ENCODE measurements around the gene SERINC5. TPM values are rescaled to one million over a fixed set of nuclear protein-coding genes. Genes with fewer than 3 reads are reported as not detected.
A peak's percentile ranks its signal among the peaks of the same experiment; 100 is the strongest.

Gene SERINC5
- total and polyA plus RNA-seq, 12 donors: 14.4 to 258 (median 88.0) TPM

GRCh38 chr5:80070338-80071056 is 185.4 kb downstream of the SERINC5 start:
- no peak overlapping the region for H3K4me3 ChIP-seq
- WGBS, 4 donors: 76 to 87% (median 81%) methylated on average over 10 of the region's 10 CpGs
- intact Hi-C loops (cut with DNase I): no loop called here

DNA sequence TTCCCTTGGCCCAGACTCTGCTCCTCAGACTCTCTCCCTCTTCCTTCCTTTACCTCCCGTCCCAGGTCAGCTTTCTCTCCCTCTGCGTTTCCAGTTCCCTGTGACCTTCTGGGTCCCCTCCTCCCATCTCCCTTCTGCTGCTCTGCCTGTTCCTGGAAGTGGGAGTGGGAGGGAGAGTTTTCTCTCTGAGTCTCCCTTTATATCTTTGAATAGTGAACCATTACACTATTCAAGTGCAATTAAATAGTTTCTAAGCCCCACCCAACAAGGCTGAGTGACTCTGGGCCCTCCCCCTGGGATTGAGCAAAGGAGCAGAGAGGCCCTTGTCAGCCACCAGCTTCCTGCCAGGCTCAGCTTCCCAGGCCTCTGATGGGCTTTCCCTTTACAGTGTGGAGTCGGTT is 185.9 kb downstream of the SERINC5 start:
- no peaks in the 10 kb centered on the region for H3K4me1 ChIP-seq (replicated peaks in 1 of 2)
- no peak for DNase-seq
- no peak overlapping the region for H3K4me3 ChIP-seq
- no peaks in the 10 kb centered on the region for H3K27me3 ChIP-seq
- no peaks in the 10 kb centered on the region for H3K9me3 ChIP-seq (replicated peaks in 1 of 3)
- no peaks in the 10 kb centered on the region for H3K36me3 ChIP-seq (replicated peaks in 1 of 2)
- 19 to 63% (median 44%) methylated on average over 3 of the region's 3 CpGs for WGBS, 4 donors
- peak overlapping the region in 2 of 5 donors; percentile 19 to 65 for H3K27ac ChIP-seq
- TF ChIP-seq POLR2A (IDR thresholded peaks at IDR 0.05): no peak
- TF ChIP-seq, protein P1, sequence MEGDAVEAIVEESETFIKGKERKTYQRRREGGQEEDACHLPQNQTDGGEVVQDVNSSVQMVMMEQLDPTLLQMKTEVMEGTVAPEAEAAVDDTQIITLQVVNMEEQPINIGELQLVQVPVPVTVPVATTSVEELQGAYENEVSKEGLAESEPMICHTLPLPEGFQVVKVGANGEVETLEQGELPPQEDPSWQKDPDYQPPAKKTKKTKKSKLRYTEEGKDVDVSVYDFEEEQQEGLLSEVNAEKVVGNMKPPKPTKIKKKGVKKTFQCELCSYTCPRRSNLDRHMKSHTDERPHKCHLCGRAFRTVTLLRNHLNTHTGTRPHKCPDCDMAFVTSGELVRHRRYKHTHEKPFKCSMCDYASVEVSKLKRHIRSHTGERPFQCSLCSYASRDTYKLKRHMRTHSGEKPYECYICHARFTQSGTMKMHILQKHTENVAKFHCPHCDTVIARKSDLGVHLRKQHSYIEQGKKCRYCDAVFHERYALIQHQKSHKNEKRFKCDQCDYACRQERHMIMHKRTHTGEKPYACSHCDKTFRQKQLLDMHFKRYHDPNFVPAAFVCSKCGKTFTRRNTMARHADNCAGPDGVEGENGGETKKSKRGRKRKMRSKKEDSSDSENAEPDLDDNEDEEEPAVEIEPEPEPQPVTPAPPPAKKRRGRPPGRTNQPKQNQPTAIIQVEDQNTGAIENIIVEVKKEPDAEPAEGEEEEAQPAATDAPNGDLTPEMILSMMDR (IDR thresholded peaks at IDR 0.05): no peak
- intact Hi-C loops (cut with DNase I): no loop called here

More at GRCh38 chr5:80070338-80071056, 185.4 kb downstream of the SERINC5 start:
- Histone ChIP-seq H3K9me3 (replicated peaks in 1 of 3) (no peaks in the 10 kb centered on the region), H3K27ac (peak overlapping the region in 1 of 5 donors; percentile 40), H3K36me3 (replicated peaks in 1 of 2) (no peaks in the 10 kb centered on the region), H3K4me1 (replicated peaks in 1 of 2) (no peaks in the 10 kb centered on the region), H3K27me3 (no peaks in the 10 kb centered on the region)
- TF ChIP-seq, protein P1 (IDR thresholded peaks at IDR 0.05): no peak
- no peak for TF ChIP-seq POLR2A (IDR thresholded peaks at IDR 0.05)
- no peak for DNase-seq

- WGBS, 4 donors: 64 to 71% (median 66%) methylated on average over 4 of the region's 4 CpGs
- Histone ChIP-seq H3K9me3 (replicated peaks in 1 of 3) (no peaks in the 10 kb centered on the region), H3K36me3 (replicated peaks in 1 of 2) (no peaks in the 10 kb centered on the region), H3K27ac (peak overlapping the region in 2 of 5 donors; percentile 19 to 65), H3K4me3 (no peak overlapping the region), H3K27me3 (no peaks in the 10 kb centered on the region), H3K4me1 (replicated peaks in 1 of 2) (no peaks in the 10 kb centered on the region)
- TF ChIP-seq, protein P1 (IDR thresholded peaks at IDR 0.05): no peak
- no peak for TF ChIP-seq POLR2A (IDR thresholded peaks at IDR 0.05)
- intact Hi-C loops (cut with DNase I): no loop called here
- DNase-seq: no peak
Observed at GRCh38 chr5:80069251-80069800, 186.5 kb downstream of the SERINC5 start.

- DNase-seq: no peak
- Histone ChIP-seq H3K36me3 (replicated peaks in 1 of 2) (no peaks in the 10 kb centered on the region), H3K4me1 (replicated peaks in 1 of 2) (no peaks in the 10 kb centered on the region), H3K9me3 (replicated peaks in 1 of 3) (no peaks in the 10 kb centered on the region), H3K27ac (no peak overlapping the region), H3K27me3 (no peaks in the 10 kb centered on the region), H3K4me3 (no peak overlapping the region)
- no peak for TF ChIP-seq POLR2A (IDR thresholded peaks at IDR 0.05)
- TF ChIP-seq, protein P1 (IDR thresholded peaks at IDR 0.05): no peak
- intact Hi-C loops (cut with DNase I): no loop called here
- WGBS, 4 donors: 80 to 90% (median 83%) methylated on average over 4 of the region's 4 CpGs
Observed at GRCh38 chr5:80068775-80069174, 187.1 kb downstream of the SERINC5 start.

Data from adrenal gland (tissue), 12 donors.